ENCODE data around the gene RNF181.
"Not testable (repeated sequence)": the region's sequence is repeated elsewhere in the genome, so short reads cannot be mapped to it uniquely, and the experiment has no call there.

RNF181 gene

GRCh38 chr2:85597241-85597640 lies 1.7 kb downstream of the RNF181 start:
- DNase-seq = no peak

DNA sequence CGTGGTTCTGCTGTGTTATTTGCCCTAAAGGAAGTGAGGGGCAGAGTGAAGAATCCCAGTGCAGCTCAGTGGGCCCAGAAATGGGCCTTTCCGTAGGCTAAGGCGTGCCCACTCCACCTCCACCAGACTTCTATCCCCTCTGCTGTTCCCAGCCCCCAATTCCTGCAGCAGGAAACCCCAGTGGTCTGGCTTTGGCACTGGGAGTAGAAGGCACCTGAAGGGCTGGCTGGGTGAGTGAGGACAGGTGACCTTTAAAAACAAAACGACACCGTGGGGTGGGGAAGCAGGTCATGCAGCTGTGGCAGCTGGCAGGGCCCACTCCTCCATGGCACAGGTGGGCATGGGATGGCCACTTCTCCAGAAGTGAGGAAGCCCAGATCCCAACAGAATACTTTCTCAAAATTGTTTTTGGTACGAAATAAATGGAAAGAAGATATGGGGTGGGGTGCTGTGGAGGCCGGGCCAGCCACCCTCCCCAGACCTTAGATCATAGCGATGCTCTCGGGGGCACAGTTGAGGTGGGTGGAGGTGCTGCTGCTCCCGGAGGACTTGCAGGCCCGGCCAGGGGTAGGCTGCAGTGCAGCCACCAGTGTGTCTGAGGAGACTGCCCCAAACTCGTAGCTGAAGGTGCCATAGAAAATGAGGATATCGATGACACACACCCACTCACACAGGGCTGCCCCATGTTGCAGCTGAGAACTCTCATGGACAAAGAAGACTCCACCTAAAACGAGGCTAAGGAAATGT lies 3.2 kb downstream of the RNF181 start:
- DNase-seq = no peak

GRCh38 chr2:85599468-85600234 lies 4.1 kb downstream of the RNF181 start:
- no peak for DNase-seq

GRCh38 chr2:85600235-85600575 lies 4.7 kb downstream of the RNF181 start:
- DNase-seq = no peak

- no peak for DNase-seq
Measured at GRCh38 chr2:85600951-85601770, 5.6 kb downstream of the RNF181 start.

- peak; percentile 36 for DNase-seq
Measured at GRCh38 chr2:85601771-85602475, 6.4 kb downstream of the RNF181 start.

DNA sequence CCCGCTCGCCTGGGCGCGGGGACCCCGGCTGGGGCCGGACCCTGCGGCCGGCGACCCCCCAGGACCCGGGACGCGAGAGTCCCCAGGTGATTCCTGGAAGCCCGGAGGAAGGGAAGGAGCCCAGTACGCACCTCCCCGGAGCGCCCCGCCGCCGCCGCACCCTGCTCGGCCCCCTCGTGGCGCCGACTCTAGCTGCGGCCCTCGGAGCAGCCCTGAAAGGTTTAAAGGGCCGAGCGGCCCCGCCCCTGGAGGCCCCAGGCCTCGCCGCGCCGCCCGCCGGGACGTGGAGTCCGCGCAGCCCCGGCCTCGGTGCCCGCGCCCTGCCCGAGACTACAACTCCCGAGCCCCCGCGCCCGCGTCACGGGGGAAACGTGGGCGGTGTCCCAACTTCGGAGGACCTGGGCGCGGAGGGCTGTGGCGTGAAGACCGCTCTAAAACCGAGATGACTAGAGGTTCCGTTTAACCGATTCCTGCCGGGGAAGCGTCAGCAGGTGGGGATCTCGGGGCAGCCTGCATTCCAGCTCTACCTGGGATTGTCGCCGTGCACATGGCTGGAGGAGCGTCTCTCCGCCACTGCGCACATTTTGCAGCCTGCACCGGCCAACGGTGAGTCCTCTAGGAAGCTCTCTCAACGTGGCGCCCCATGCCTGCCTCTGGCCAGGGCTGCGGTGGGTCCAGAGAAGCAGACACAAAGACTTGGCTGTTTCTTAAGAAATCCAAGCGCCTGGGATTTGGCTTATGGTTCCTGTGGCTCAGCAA lies 7.1 kb downstream of the RNF181 start, which contains the start of gene TMEM150A:
TSS of gene TMEM150A (minus strand) at position 223 of the 759 bp plus-strand sequence. CDS start 750 bp downstream, outside the sequence.
- peak; percentile 92 for DNase-seq

DNA sequence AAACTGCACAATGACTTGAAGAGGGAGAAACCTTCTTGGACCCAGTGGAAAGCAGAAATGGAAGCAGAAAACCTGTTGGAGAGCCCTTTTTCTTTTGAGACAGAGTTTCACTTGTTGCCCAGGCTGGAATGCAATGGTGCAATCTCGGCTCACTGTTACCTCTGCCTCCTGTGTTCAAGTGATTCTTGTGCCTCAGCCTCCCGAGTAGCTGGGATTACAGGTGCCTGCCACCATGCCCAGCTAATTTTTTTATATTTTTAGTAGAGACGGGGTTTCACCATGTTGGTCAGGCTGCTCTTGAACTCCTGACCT lies 8.5 kb downstream of the RNF181 start:
- not testable (repeated sequence) for DNase-seq

DNA sequence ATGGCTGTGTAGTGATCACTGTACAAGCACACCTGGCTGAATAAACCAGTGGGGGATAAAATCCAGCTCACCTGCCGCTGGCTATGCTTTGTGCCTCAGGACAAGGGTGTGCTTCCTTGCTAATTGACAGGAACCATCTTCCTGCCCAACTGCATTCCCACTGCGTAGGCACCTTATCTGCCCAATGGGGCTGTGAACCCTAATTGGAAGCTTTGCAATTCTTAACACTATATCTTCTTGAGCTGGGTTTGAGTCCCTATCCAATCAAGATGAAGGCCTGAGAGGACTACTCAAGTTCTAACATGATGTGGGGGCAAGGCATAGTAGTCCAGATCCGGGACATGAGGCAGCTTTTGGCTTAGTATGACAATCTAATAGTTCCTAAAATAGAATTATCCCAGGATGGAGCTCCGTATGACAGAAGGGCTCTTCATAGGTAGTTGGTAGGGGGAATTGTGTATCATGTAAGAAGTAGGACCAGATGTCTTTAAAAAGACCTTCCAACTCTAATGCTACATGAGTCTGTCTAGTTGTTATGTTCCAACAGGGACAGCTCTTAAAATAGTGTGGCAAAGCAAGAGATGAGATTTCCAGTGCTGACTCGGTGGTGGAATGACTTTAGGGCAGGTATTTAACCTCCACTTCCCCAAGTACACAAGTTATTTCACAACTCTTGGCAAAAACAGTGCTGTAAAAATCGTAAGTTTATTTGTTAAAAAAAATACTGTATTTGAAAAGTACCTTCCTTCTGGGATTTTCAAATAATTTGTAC lies 9.2 kb downstream of the RNF181 start:
- no peak for DNase-seq

- no peak for DNase-seq
Measured at GRCh38 chr2:85605406-85606115, 10.0 kb downstream of the RNF181 start.

- no peak for DNase-seq
Measured at GRCh38 chr2:85606116-85606455, 10.5 kb downstream of the RNF181 start.

GRCh38 chr2:85607268-85608215 lies 12.0 kb downstream of the RNF181 start:
- no peak for DNase-seq

- DNase-seq = peak; percentile 35
Measured at GRCh38 chr2:85611217-85611704, 15.7 kb downstream of the RNF181 start.

DNA sequence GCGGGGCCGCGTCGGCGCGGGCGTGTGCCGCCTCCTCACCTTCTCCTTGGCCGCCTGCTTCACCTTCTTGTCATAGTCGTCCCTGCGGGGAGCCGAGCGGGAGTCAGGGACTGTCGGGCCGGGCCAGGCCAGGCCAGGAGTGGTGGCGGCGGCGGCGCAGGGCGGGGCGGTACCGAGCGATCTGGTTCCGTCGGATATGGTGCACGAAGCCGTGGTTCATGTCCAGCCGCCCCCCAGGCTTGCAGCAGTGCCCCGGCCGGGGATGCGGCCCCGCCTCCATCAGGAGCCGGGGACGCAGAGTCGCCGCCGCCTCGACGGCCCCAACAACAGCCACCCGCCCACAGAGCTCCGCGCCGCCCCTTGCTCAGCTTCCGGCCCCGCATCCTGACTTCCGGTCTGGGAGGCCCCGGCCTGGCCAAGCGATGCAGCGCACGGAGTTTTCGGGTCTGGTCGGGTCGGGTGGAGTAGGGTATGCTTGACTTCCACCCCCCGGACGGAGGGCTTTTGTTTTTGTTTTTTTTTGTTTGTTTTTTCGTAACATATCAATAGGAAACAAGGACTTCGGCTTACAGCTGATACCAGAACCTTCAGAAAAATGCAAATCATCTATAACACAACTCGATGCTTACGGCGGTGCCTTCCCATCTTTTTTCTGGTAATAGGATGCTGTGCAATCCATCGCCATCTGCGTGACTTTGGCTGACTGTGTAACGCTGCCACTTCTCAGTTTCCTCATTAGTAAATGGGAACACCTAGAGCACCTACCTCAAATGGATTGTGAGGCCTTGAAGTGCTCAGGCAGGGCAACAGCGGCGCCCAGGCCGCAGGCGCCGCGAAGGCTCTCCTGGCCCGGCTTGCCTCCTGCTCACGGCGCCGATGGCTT lies 16.4 kb downstream of the RNF181 start, which contains the start of gene C2orf68:
TSS of gene C2orf68 (minus strand) at position 362 of the 883 bp plus-strand sequence. CDS start at position 280, 82 bp downstream.
- peak; percentile 94 for DNase-seq

DNA sequence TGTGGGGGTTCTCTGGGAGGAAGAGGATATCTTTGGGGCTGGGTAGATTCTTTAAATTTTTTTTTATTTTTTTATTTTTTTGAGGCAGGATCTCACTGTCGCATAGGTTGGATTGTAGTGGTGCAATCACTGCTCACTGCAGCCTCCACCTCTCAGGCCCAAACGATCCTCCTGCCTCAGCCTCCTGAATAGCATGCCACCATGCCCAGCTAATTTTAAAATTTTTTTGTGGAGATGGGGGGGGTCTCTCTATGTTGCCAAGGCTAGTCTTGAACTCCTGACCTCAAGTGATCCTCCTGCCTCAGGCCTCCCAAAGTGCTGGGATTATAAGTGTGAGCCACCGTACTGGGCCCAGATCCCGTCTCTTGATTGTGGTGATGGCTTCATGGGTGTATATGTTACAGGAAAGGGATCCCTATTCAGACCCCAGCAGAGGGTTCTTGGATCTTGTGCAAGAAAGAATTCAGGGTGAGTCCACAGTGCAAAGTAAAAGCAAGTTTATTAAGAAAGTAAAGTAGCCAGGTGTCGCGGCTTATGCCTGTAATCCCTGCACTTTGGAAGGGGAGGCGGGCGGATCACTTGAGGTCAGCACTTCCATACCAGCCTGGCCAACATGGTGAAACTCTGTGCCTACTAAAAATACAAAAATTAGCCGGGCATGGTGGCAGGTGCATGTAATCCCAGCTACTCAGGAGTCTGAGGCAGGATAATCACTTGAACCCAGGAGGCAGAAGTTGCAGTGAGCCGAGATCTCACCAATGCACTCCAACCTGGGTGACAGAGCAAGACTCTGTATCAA lies 18.4 kb downstream of the RNF181 start:
- no peak for DNase-seq

GRCh38 chr2:85614757-85615156 lies 19.2 kb downstream of the RNF181 start:
- DNase-seq = not testable (repeated sequence)

DNA sequence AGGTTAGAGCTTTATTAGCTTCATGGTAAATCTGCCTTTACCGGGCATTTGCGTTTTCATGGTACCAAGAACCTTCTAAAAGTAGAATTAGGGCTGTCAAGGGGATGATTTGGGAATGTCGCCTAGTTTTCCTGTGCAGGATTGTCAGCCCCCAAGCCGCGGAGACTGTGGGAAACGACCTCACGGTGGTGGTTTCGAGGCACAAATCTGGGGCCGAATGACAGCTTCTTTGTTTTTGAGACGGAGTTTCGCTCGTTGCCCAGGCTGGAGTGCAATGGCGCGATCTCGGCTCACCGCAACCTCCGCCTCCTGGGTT lies 19.8 kb downstream of the RNF181 start:
- no peak for DNase-seq
